ENCODE results near the gene NGEF. TPM values are rescaled to one million over a fixed set of nuclear protein-coding genes. Genes with fewer than 3 reads are reported as not detected.

The NGEF gene
- polyA plus RNA-seq, 3 donors = not detected

- H3K36me3 ChIP-seq (replicated peaks in 1 of 2; ENCODE audit: control insufficient read depth in 1 of 2, insufficient read depth in 2 of 2, low read length in 2 of 2) = peaks cover 9 to 10% of the 10 kb centered on the region in 2 donors
Measured at GRCh38 chr2:233061591-233062450, 48.8 kb upstream of the NGEF start.

More at GRCh38 chr2:233061591-233062450, 48.8 kb upstream of the NGEF start:
- TF ChIP-seq, protein P1, sequence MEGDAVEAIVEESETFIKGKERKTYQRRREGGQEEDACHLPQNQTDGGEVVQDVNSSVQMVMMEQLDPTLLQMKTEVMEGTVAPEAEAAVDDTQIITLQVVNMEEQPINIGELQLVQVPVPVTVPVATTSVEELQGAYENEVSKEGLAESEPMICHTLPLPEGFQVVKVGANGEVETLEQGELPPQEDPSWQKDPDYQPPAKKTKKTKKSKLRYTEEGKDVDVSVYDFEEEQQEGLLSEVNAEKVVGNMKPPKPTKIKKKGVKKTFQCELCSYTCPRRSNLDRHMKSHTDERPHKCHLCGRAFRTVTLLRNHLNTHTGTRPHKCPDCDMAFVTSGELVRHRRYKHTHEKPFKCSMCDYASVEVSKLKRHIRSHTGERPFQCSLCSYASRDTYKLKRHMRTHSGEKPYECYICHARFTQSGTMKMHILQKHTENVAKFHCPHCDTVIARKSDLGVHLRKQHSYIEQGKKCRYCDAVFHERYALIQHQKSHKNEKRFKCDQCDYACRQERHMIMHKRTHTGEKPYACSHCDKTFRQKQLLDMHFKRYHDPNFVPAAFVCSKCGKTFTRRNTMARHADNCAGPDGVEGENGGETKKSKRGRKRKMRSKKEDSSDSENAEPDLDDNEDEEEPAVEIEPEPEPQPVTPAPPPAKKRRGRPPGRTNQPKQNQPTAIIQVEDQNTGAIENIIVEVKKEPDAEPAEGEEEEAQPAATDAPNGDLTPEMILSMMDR (IDR thresholded peaks at IDR 0.05) = peak; percentile 44
- peaks cover 8 to 25% of the 10 kb centered on the region in 2 donors for H3K36me3 Mint-ChIP-seq
- H3K4me2 ChIP-seq (replicated peaks; ENCODE audit: extremely low read depth, low read length, poor library complexity, severe bottlenecking) = peak overlapping the region; percentile 84
- H3K27ac ChIP-seq (ENCODE audit: low read depth in 1 of 2, low read length in 2 of 2) = peak overlapping the region; percentile 80 to 99
- intact Hi-C loops (cut with micrococcal nuclease) = loop anchor here (2.0 to 5.0 kb wide), 3 partner anchors 25 to 180 kb away; no protein-coding TSS in a partner anchor
- H4K20me1 ChIP-seq (ENCODE audit: insufficient read depth, low read length) = peaks cover 62% of the 10 kb centered on the region
- peak; percentile 45 to 76 (median 60) for DNase-seq
- H3K4me3 Mint-ChIP-seq = peak overlapping the region; percentile 97 to 98
- H2AFZ ChIP-seq (ENCODE audit: insufficient read depth, low read depth, low read length, poor library complexity, severe bottlenecking) = no peak overlapping the region
- peaks cover 82% of the 10 kb centered on the region for H3K79me2 ChIP-seq (ENCODE audit: insufficient read depth, low read length)
- H3K27me3 ChIP-seq (ENCODE audit: control insufficient read depth in 2 of 2, insufficient read depth in 2 of 2, low read length in 2 of 2) = no peaks in the 10 kb centered on the region
- peak overlapping the region; percentile 96 for H3K9ac ChIP-seq (ENCODE audit: insufficient read depth, low read length, poor library complexity, severe bottlenecking)
- peaks cover 56% of the 10 kb centered on the region for H3K4me1 Mint-ChIP-seq
- H3K9me3 Mint-ChIP-seq = peaks cover 0 to 3% (median 0%) of the 10 kb centered on the region in 7 donors
- peak overlapping the region; percentile 81 to 99 (median 87) for H3K4me3 ChIP-seq (replicated peaks in 1 of 3; ENCODE audit: low read depth in 2 of 3, low read length in 3 of 3)
- H3K9me3 ChIP-seq (replicated peaks in 1 of 2; ENCODE audit: control insufficient read depth in 1 of 2, insufficient read depth in 1 of 2, low read length in 2 of 2) = no peaks in the 10 kb centered on the region
- peak overlapping the region; percentile 92 to 97 (median 96) for H3K27ac Mint-ChIP-seq
- H3K4me1 ChIP-seq (ENCODE audit: control insufficient read depth in 1 of 2, insufficient read depth in 2 of 2, low read length in 2 of 2) = peaks cover 53 to 66% of the 10 kb centered on the region in 2 donors
- 2% methylated on average over 12 of the region's 12 CpGs for WGBS (ENCODE audit: insufficient coverage)
- peaks cover 0 to 4% (median 0%) of the 10 kb centered on the region in 3 donors for H3K27me3 Mint-ChIP-seq (ENCODE audit: low read depth in 3 of 3)

Measured in CD14-positive monocyte (primary cell).